MM.1S (cell line): Measurements from ENCODE around the gene ICAM3.

Experiments used
- CTCF ChIP-seq: fragments of 300-600 bp; sonication (generic); IDR thresholded peaks from 2 replicates; pipeline ENCODE4 v1.5.1; 2016; ENCODE audit warnings: antibody characterized with exemption, low read length, mixed read lengths
- EZH2 ChIP-seq: fragments of 300-600 bp; sonication (generic); optimal IDR thresholded peaks from 2 replicates; pipeline ENCODE3; 2017; ENCODE audit warnings: low read depth, mild to moderate bottlenecking, antibody characterized with exemption, low read length, mixed read lengths
- EZH2phosphoT487 ChIP-seq: fragments of 300-600 bp; sonication (generic); IDR thresholded peaks from 2 replicates; pipeline ENCODE4 v1.6.1; 2018; ENCODE audit warnings: antibody characterized with exemption, low read length

- TF ChIP-seq CTCF (no peak), EZH2 (no peak), EZH2phosphoT487 (no peak)
These were observed 17.0 kb upstream of the ICAM3 start for GRCh38 chr19:10356431-10356830.
